GM19240 (cell line): ENCODE results near the gene HEPN1.

Experiments used
- DNase-seq: peaks from one replicate; pipeline ENCODE4 v3.0.0; 2011; ENCODE audit warnings: low spot score; ENCODE audit not compliant: insufficient read length

Gene HEPN1

DNA sequence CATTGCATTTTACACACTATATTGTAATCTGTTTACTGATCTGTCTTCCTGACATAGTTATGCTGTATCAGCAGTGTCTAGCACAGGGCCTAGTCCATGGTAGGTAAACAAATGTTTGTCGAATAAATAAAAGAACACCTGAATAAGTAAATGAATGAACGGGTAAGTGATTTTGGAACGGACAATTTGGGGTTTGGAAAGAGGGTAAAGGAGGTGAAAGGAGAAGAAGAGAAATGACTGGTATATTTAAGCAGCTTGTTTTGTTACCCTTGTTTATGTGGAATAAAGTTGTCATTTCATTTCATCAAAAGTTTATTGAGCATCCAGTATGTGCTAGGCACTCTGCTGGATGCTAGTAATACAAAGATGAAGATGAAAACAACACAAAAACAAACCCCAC, at the start of gene HEPN1:
HEPN1 (plus strand) TSS at position 301 of the 400 bp plus-strand sequence.
- no peak for DNase-seq

- no peak for DNase-seq
Observed at GRCh38 chr11:124869331-124869730, 49.7 kb upstream of the HEPN1 start.

- DNase-seq = no peak
Observed at GRCh38 chr11:124869856-124870387, 49.1 kb upstream of the HEPN1 start.

GRCh38 chr11:124870430-124870829, 48.6 kb upstream of the HEPN1 start:
- no peak for DNase-seq

GRCh38 chr11:124872280-124872679, 46.8 kb upstream of the HEPN1 start:
- DNase-seq = no peak

- no peak for DNase-seq
Observed at GRCh38 chr11:124872741-124873140, 46.3 kb upstream of the HEPN1 start.

DNA sequence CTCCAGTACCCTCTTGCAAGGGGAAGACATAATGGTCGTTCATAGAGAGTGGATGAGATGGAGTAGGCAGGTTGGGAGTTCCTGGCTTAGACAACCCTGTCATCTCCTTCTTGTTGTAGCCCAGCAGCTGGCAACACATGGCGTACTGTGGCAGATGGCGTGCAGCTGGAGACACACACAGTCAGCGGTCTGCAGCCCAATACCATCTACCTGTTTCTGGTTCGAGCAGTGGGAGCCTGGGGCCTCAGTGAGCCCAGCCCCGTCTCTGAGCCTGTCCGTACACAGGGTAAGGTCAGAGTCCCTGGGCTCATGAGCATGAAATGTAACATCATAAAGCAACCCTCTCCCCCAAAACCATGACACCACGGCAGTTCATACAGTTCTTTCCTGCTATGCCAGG, 45.1 kb upstream of the HEPN1 start:
- DNase-seq = no peak

GRCh38 chr11:124874571-124875255, 44.3 kb upstream of the HEPN1 start:
- no peak for DNase-seq

- DNase-seq = no peak
Observed at GRCh38 chr11:124875401-124875800, 43.6 kb upstream of the HEPN1 start.

DNA sequence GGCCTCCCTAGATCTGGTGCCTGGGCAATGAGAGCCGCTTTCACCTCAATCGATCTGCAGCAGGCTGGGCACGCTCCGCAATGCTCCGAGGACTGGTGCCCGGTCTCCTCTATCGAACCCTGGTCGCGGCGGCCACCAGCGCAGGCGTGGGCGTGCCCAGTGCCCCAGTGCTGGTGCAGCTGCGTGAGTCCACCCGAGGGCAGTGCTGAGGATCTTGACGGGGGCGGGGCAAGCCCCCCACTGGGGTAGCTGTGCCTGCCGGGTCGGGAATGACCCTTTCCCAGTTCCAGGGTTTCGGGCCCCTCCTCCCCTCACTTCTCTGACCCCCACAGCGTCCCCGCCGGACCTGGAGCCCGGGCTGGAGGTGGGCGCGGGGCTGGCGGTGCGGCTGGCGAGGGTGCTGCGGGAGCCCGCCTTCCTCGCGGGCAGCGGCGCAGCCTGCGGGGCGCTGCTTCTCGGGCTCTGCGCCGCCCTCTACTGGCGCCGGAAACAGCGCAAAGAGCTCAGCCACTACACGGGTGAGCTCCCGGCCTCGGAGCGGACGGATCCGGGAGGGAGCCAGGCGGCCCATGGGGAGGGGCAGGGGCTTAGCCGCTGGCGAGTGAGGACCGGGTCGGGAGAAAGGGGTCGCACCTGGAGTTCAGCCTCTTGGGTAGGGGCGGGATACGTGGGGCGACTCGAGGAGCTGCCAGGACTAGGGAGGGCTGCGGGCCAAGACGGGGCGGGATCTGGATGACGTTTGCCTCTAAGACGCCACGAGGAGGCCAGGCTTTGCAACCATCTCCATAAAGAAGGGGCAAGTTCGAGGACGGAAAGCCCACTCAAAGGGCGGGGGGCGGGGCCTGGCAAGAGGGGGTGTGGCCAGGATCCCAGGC, 42.9 kb upstream of the HEPN1 start:
- DNase-seq = peak; percentile 83

DNA sequence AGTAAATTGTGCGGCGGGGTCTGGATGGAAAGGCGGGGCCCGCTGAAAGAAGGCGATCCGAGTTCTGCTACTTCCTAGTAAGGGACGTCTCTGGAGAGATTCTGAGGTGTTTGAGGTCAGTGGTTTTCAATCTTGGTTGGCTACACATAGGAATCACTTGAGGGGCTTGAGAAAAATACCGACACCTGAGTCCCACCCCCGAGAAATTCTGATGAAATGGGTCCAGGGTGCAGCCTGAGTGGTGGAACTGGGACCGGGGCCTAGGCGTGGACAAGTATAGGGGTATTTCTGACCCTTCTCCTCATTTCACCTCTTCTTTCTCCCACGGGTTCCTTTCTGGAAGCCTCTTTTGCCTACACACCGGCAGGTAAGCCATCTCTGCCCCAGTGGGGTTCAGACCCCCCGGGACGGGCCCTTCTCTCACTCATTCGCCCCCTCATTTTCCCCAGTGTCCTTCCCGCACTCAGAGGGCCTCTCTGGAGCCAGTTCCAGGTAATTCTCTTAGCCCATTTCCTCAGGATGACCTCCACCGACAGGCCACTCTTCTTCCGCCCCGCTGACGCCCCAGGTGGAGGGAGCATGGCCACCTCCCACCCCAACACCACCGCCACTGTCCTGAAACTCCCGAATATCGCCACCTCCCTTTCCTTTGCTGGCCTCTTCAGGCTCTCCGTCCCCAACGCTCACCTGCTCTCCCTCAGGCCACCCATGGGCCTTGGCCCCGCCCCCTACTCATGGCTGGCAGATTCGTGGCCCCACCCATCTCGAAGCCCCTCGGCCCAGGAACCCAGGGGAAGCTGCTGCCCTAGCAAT, 42.0 kb upstream of the HEPN1 start:
- DNase-seq = no peak

GRCh38 chr11:124877631-124877909, 41.5 kb upstream of the HEPN1 start:
- no peak for DNase-seq

DNA sequence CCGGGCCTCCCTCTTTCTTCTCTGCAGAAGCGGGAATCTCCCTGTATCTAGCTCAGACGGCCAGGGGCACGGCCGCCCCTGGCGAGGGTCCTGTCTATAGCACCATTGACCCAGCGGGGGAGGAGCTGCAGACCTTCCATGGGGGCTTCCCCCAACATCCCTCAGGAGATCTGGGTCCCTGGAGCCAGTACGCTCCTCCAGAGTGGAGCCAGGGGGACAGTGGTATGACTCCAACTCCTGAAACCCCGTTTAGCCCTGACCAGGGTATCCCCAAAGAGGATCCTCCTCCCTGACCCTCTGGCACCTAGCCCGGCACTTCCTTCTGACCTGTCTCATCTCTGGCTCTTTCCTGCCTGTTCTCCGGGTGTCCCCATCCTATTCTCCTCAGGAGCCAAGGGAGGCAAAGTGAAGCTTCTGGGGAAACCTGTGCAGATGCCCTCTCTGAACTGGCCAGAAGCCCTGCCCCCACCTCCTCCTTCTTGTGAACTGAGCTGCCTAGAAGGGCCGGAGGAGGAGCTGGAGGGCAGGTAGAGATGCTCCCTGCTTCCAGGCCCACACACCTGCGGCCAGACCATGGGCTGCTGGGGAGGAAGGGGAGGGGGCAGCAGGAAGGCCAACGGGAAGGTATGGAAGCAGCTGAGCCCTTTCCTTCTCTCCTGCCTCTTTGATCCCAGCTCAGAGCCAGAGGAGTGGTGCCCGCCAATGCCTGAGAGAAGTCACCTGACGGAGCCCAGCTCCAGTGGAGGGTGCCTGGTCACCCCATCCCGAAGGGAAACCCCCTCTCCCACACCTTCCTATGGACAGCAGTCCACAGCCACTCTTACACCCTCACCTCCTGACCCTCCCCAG, 40.9 kb upstream of the HEPN1 start:
- DNase-seq = no peak

DNA sequence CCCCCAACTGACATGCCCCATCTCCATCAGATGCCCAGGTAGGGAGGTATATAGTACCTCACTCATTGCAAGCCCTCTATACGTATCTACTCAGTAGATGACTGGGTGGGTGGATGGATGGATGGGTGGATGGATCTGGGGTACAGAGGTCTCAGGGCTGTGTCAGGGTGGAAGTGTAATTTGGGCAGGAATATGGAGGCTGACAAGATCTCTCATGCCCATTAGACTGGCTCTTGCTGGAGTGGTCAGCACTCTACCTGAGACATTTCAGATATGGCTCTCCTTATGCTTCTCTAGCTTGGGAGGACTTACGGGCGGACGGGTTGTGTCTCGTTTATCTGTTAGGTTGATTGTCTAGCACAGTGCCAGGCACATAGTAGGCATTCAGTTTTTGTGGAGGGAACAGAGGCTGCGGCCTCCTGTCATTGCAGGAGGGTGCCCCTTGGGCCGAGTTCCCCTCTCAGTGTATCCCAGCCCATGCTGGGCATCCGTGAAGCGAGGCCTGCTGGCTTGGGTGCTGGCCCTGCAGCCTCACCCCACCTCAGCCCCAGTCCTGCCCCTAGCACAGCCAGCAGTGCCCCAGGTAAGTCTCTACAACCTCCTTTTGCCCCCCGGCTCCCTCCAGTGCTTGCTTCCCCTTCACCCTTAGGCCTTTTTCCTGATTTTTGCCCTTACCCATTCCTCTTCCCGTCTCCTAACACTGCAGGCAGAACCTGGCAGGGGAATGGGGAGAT, 40.1 kb upstream of the HEPN1 start:
- DNase-seq = no peak

DNA sequence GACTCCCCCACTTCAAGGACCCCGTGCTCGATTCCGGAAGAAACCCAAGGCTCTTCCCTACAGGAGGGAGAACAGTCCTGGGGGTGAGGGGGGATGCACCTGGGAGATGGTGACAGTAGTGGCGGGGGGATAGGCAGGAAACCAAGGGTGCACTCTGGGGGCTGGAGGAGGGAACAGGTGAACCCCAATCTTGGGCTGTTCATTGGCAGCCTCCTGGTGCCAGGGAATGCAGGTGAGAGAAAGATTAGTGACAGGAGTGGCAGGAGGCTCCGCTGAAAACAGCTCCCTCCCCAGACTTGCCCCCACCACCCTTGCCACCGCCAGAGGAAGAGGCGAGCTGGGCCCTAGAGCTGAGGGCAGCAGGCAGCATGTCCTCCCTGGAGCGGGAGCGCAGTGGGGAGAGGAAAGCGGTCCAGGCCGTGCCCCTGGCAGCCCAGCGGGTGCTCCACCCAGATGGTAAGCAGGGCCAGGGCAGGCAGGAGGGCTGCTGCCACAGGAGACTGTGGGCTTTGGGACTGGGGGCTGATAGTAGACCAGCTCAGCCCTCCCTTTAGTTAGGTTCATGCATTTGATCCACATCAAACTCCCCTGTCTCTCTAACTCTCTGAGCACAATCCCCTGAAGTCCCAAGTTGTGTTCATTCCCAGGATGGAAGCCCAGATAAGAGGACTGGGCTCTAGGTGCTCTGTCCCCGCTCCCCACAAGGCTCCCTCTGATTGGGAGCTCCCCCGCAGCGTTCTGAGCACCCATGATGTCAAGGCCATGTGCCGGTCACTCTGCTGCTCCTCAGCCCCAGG, 39.4 kb upstream of the HEPN1 start:
- no peak for DNase-seq

- no peak for DNase-seq
Observed at GRCh38 chr11:124880290-124880611, 38.8 kb upstream of the HEPN1 start.

DNA sequence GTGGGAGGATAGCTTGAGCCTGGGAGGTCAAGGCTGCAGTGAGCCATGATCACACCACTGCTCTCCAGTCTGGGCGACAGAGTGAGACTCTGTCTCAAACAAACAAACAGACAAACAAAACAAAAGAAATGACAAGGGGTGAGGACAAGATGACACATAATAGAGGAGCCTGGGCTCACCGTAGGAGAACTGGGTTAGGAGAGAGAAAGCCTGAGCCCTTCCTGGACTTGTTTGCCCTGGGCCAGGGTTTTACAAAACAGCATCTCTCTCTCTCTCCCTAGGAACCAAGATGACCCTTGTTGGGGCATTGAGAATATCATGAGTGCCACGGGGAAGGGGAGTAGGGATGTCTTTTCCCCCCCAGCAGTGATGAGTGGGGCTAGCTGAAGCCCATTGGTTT, 38.1 kb upstream of the HEPN1 start:
- DNase-seq = no peak

DNA sequence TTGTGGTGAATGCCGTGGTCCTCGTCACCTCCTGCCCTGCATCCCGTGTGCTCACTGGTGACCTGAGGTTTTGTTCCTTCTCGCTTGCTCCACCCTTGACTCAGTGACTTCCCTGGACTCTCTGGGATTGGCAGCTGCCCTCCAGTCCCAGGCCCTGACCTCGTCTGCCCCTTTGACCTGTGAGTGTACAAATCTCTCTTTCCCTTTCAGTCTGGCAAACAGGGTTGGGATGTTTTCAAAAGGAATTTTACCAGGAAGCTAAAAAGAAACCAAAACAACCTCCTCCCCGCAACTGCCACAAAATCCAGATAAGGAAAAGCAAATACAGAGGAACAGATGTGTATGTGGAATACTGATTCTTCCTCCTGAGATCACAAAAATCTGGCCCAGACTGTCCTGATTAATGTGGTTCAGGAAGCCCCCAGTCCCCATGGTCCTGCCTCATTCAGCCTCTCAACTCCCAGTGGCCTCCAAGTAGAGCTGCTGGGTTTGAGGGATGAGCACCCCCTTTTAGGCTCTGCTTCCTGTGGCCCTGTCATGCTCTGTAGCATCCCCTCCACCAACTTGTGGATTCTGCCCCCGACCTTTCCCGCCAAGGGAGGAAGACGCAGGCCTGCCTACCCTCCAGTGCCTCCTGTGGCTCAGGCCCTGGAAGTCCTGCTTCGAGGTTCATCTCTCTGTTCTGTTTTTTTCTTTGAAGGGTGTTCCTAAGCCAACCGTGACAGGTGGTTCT, 36.5 kb upstream of the HEPN1 start:
- no peak for DNase-seq

DNA sequence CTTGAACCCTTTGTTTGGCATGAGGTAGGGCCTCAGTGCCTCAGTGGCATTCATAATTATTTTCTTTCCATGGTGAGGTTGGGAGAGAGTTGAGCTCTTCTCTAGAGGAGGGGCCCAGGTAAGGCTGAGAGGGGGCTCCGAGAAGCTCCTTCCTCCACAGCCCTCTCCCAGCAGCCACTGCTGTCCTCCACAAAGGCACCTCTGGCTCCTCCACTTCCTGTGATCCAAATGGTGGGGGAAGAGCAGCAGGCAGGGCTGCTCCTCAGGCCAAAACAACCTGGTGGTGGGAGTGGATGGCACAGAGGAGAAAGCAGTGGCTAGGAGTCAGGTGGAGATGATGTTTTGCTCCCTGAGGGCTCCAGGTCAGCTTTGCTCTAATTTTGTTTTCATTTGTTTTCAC, 34.7 kb upstream of the HEPN1 start:
- DNase-seq = no peak
